NCI-H82 (cell line): ENCODE results near the gene RPUSD2.

Experiments used
- DNase-seq: peaks from one replicate; lab custom pipeline; 2025; lab: John Stamatoyannopoulos, UW

RPUSD2 gene

GRCh38 chr15:40623361-40623760 lies 54.3 kb downstream of the RPUSD2 start:
- DNase-seq, result no peak
